ENCODE measurements around the gene PCDHGB3. TPM values are rescaled to one million over a fixed set of nuclear protein-coding genes. Genes with fewer than 3 reads are reported as not detected.

Gene PCDHGB3
- polyA plus RNA-seq, 3 donors: not detected

- peaks cover 75 to 88% (median 85%) of the 10 kb centered on the region in 3 donors for H3K27me3 Mint-ChIP-seq (ENCODE audit: low read depth in 3 of 3)
- TF ChIP-seq CTCF (IDR thresholded peaks at IDR 0.05): peak; percentile 86
- intact Hi-C loops (cut with micrococcal nuclease): loop anchor here (5.0 kb wide), 2 partner anchors 136 to 141 kb away; no protein-coding TSS in a partner anchor
- Histone ChIP-seq H2AFZ (ENCODE audit: insufficient read depth, low read depth, low read length, poor library complexity, severe bottlenecking) (peak within 1 kb of the TSS; percentile 84), H3K4me1 (ENCODE audit: control insufficient read depth in 1 of 2, insufficient read depth in 2 of 2, low read length in 2 of 2) (peaks cover 19 to 21% of the 10 kb centered on the region in 2 donors), H3K79me2 (ENCODE audit: insufficient read depth, low read length) (no peaks in the 10 kb centered on the region), H3K4me3 (replicated peaks in 1 of 3; ENCODE audit: low read depth in 2 of 3, low read length in 3 of 3) (peak within 1 kb of the TSS; percentile 37 to 77 (median 54)), H3K36me3 (replicated peaks in 1 of 2; ENCODE audit: control insufficient read depth in 1 of 2, insufficient read depth in 2 of 2, low read length in 2 of 2) (no peaks in the 10 kb centered on the region), H3K4me2 (replicated peaks; ENCODE audit: extremely low read depth, low read length, poor library complexity, severe bottlenecking) (peak within 1 kb of the TSS; percentile 89), H3K9me3 (replicated peaks in 1 of 2; ENCODE audit: control insufficient read depth in 1 of 2, insufficient read depth in 1 of 2, low read length in 2 of 2) (peaks cover 41 to 47% of the 10 kb centered on the region in 2 donors), H3K9ac (ENCODE audit: insufficient read depth, low read length, poor library complexity, severe bottlenecking) (no peak within 1 kb of the TSS), H3K27ac (ENCODE audit: low read depth in 1 of 2, low read length in 2 of 2) (no peak within 1 kb of the TSS), H3K27me3 (ENCODE audit: control insufficient read depth in 2 of 2, insufficient read depth in 2 of 2, low read length in 2 of 2) (peaks cover 80 to 100% of the 10 kb centered on the region in 2 donors), H4K20me1 (ENCODE audit: insufficient read depth, low read length) (no peaks in the 10 kb centered on the region)
- DNase-seq: peak; percentile 56 to 70 (median 67)
- H3K4me1 Mint-ChIP-seq: peaks cover 32% of the 10 kb centered on the region
- peaks cover 7 to 30% of the 10 kb centered on the region in 2 donors for H3K36me3 Mint-ChIP-seq
- H3K9me3 Mint-ChIP-seq: peaks cover 19 to 60% (median 52%) of the 10 kb centered on the region in 7 donors
- H3K27ac Mint-ChIP-seq: peak within 1 kb of the TSS in 2 of 7 donors; percentile 41 to 73
- peak within 1 kb of the TSS; percentile 84 to 93 for H3K4me3 Mint-ChIP-seq
- 11% methylated on average over 32 of the region's 42 CpGs for WGBS (ENCODE audit: insufficient coverage)
Measured at GRCh38 chr5:141420855-141421488, 50.9 kb downstream of the PCDHGB3 start, which contains the start of gene PCDHGA11. Gene PCDHGA11, plus strand, starts transcription at chr5:141421051. Its CDS starts 177 bp downstream, at chr5:141421228.

GRCh38 chr5:141421489-141421855 lies 51.4 kb downstream of the PCDHGB3 start:
- Mint-ChIP-seq H3K36me3 (peaks cover 7 to 30% of the 10 kb centered on the region in 2 donors), H3K27me3 (ENCODE audit: low read depth in 3 of 3) (peaks cover 76 to 89% (median 85%) of the 10 kb centered on the region in 3 donors), H3K27ac (peak overlapping the region in 2 of 7 donors; percentile 41 to 73), H3K9me3 (peaks cover 19 to 61% (median 54%) of the 10 kb centered on the region in 7 donors), H3K4me1 (peaks cover 32% of the 10 kb centered on the region), H3K4me3 (peak overlapping the region; percentile 84 to 92)
- peaks cover 41 to 47% of the 10 kb centered on the region in 2 donors for H3K9me3 ChIP-seq (replicated peaks in 1 of 2; ENCODE audit: control insufficient read depth in 1 of 2, insufficient read depth in 1 of 2, low read length in 2 of 2)
- no peaks in the 10 kb centered on the region for H4K20me1 ChIP-seq (ENCODE audit: insufficient read depth, low read length)
- peaks cover 80 to 100% of the 10 kb centered on the region in 2 donors for H3K27me3 ChIP-seq (ENCODE audit: control insufficient read depth in 2 of 2, insufficient read depth in 2 of 2, low read length in 2 of 2)
- no peak for DNase-seq
- intact Hi-C loops (cut with micrococcal nuclease): loop anchor here (5.0 kb wide), 2 partner anchors 136 to 141 kb away; no protein-coding TSS in a partner anchor
- peak overlapping the region; percentile 37 to 77 (median 54) for H3K4me3 ChIP-seq (replicated peaks in 1 of 3; ENCODE audit: low read depth in 2 of 3, low read length in 3 of 3)
- WGBS (ENCODE audit: insufficient coverage): 7% methylated on average over 5 of the region's 13 CpGs
- no peaks in the 10 kb centered on the region for H3K79me2 ChIP-seq (ENCODE audit: insufficient read depth, low read length)
- peak overlapping the region; percentile 84 for H2AFZ ChIP-seq (ENCODE audit: insufficient read depth, low read depth, low read length, poor library complexity, severe bottlenecking)
- H3K27ac ChIP-seq (ENCODE audit: low read depth in 1 of 2, low read length in 2 of 2): no peak overlapping the region
- no peak for TF ChIP-seq CTCF (IDR thresholded peaks at IDR 0.05)
- no peaks in the 10 kb centered on the region for H3K36me3 ChIP-seq (replicated peaks in 1 of 2; ENCODE audit: control insufficient read depth in 1 of 2, insufficient read depth in 2 of 2, low read length in 2 of 2)
- H3K9ac ChIP-seq (ENCODE audit: insufficient read depth, low read length, poor library complexity, severe bottlenecking): no peak overlapping the region
- peak overlapping the region; percentile 89 for H3K4me2 ChIP-seq (replicated peaks; ENCODE audit: extremely low read depth, low read length, poor library complexity, severe bottlenecking)
- peaks cover 19 to 21% of the 10 kb centered on the region in 2 donors for H3K4me1 ChIP-seq (ENCODE audit: control insufficient read depth in 1 of 2, insufficient read depth in 2 of 2, low read length in 2 of 2)

Other genes with a start within 250 kb of the PCDHGB3 start
- not detected for gene PCDHB4, start 248.4 kb upstream of the PCDHGB3 start, polyA plus RNA-seq
- gene PCDHB5, start 235.0 kb upstream of the PCDHGB3 start, polyA plus RNA-seq: not detected
- gene PCDHB6, start 220.2 kb upstream of the PCDHGB3 start, polyA plus RNA-seq: not detected
- gene PCDHB7, start 197.6 kb upstream of the PCDHGB3 start, polyA plus RNA-seq: not detected
- gene PCDHB8, start 192.5 kb upstream of the PCDHGB3 start, polyA plus RNA-seq: not detected
- gene PCDHB16, start 187.9 kb upstream of the PCDHGB3 start, polyA plus RNA-seq: not detected
- not detected for gene PCDHB9, start 183.1 kb upstream of the PCDHGB3 start, polyA plus RNA-seq
- not detected for gene PCDHB10, start 177.9 kb upstream of the PCDHGB3 start, polyA plus RNA-seq
- gene PCDHB11, start 170.6 kb upstream of the PCDHGB3 start, polyA plus RNA-seq: not detected
- not detected for gene PCDHB12, start 161.5 kb upstream of the PCDHGB3 start, polyA plus RNA-seq
- gene PCDHB13, start 156.3 kb upstream of the PCDHGB3 start, polyA plus RNA-seq: not detected
- not detected for gene PCDHB14, start 146.9 kb upstream of the PCDHGB3 start, polyA plus RNA-seq
- gene PCDHB15, start 124.8 kb upstream of the PCDHGB3 start, polyA plus RNA-seq: not detected
- not detected for gene SLC25A2, start 66.2 kb upstream of the PCDHGB3 start, polyA plus RNA-seq
- 10 to 100 TPM; 11.8 to 57.5 (median 52.7) TPM for gene TAF7, start 49.5 kb upstream of the PCDHGB3 start, polyA plus RNA-seq
- not detected for gene PCDHGA1, start 39.7 kb upstream of the PCDHGB3 start, polyA plus RNA-seq
- gene PCDHGA2, start 31.5 kb upstream of the PCDHGB3 start, polyA plus RNA-seq: not detected
- not detected for gene PCDHGA3, start 26.4 kb upstream of the PCDHGB3 start, polyA plus RNA-seq
- gene PCDHGB1, start 20.1 kb upstream of the PCDHGB3 start, polyA plus RNA-seq: not detected
- gene PCDHGA4, start 15.2 kb upstream of the PCDHGB3 start, polyA plus RNA-seq: under 1 TPM in 1 of 3 donors, not detected in 2; 0.03 TPM
- under 1 TPM in 1 of 3 donors, not detected in 2; 0.01 TPM for gene PCDHGB2, start 10.2 kb upstream of the PCDHGB3 start, polyA plus RNA-seq
- not detected for gene PCDHGA5, start 6.1 kb upstream of the PCDHGB3 start, polyA plus RNA-seq
- gene PCDHGA6, start 3.6 kb downstream of the PCDHGB3 start, polyA plus RNA-seq: not detected
- gene PCDHGA7, start 12.5 kb downstream of the PCDHGB3 start, polyA plus RNA-seq: not detected
- gene PCDHGB4, start 17.5 kb downstream of the PCDHGB3 start, polyA plus RNA-seq: not detected
- not detected for gene PCDHGA8, start 22.4 kb downstream of the PCDHGB3 start, polyA plus RNA-seq
- under 1 TPM in 2 of 3 donors, not detected in 1; 0.01 to 0.08 TPM for gene PCDHGB5, start 27.7 kb downstream of the PCDHGB3 start, polyA plus RNA-seq
- not detected for gene PCDHGA9, start 32.5 kb downstream of the PCDHGB3 start, polyA plus RNA-seq
- gene PCDHGB6, start 37.8 kb downstream of the PCDHGB3 start, polyA plus RNA-seq: under 1 TPM in 2 of 3 donors, not detected in 1; 0.01 to 0.06 TPM
- gene PCDHGA10, start 42.7 kb downstream of the PCDHGB3 start, polyA plus RNA-seq: not detected
- under 1 TPM in 1 of 3 donors, not detected in 2; 0.04 TPM for gene PCDHGB7, start 47.4 kb downstream of the PCDHGB3 start, polyA plus RNA-seq
- gene PCDHGA11, start 50.8 kb downstream of the PCDHGB3 start, polyA plus RNA-seq: not detected
- gene PCDHGA12, start 60.3 kb downstream of the PCDHGB3 start, polyA plus RNA-seq: under 1 TPM in 1 of 3 donors, not detected in 2; 0.01 TPM
- under 1 TPM in 1 of 3 donors, not detected in 2; 0.33 TPM for gene PCDHGC3, start 105.7 kb downstream of the PCDHGB3 start, polyA plus RNA-seq
- not detected for gene PCDHGC4, start 114.8 kb downstream of the PCDHGB3 start, polyA plus RNA-seq
- not detected for gene PCDHGC5, start 118.8 kb downstream of the PCDHGB3 start, polyA plus RNA-seq
- 100 to 1,000 TPM in 1 of 3 donors, 10 to 100 TPM in 2; 60.2 to 140 (median 98.6) TPM for gene DIAPH1, start 248.8 kb downstream of the PCDHGB3 start, polyA plus RNA-seq

Data from CD14-positive monocyte (primary cell).